Measurements from ENCODE around the gene GUCD1. TPM values are rescaled to one million over a fixed set of nuclear protein-coding genes. Genes with fewer than 3 reads are reported as not detected.

GUCD1 gene
- total and polyA plus RNA-seq, 9 of the 15 experiments (the other 6 are each of a cell fraction or from before 2014, with no cell fraction given), result 31.5 to 67.8 (median 50.3) TPM

- ChIA-PET CTCF (ENCODE audit: low intra/inter-chr PET ratio) (no interaction called here), POLR2A (interaction anchor here (1.0 to 1.8 kb wide), 4 partner anchors 10 to 28 kb away, joined by 3 to 4 read pairs (median 3); partner anchors contain the start of gene GGT1)
- Histone ChIP-seq H3K27ac (ENCODE audit: extremely low read depth, low read depth, low read length) (no peak overlapping the region), H3K4me1 (replicated peaks in 1 of 2; ENCODE audit: control insufficient read depth in 2 of 2, insufficient read depth in 2 of 2, low read length in 2 of 2) (peaks cover 0 to 22% of the 10 kb centered on the region in 2 experiments; a peak in 2 of 5 replicates), H3K27me3 (ENCODE audit: control insufficient read depth in 2 of 2, insufficient read depth in 2 of 2, low read length in 2 of 2) (no peaks in the 10 kb centered on the region), H3K4me2 (ENCODE audit: insufficient read depth, low read length) (peak overlapping the region; percentile 49; the same call in 1 of the 2 replicates), H3K9me3 (replicated peaks; ENCODE audit: control insufficient read depth, insufficient read depth, low read depth, low read length) (no peaks in the 10 kb centered on the region), H3K9ac (ENCODE audit: insufficient read depth in 1 of 2, low read depth in 2 of 2, low read length in 2 of 2) (peak overlapping the region in 1 of 2 experiments; percentile 61; a peak in 2 of 4 replicates), H3K4me3 (peak overlapping the region; percentile 44), H3K79me2 (ENCODE audit: control insufficient read depth, insufficient read depth, low read length) (no peaks in the 10 kb centered on the region), H4K20me1 (replicated peaks; ENCODE audit: control insufficient read depth, insufficient read depth, low read length) (no peaks in the 10 kb centered on the region), H2AFZ (ENCODE audit: low read depth, low read length) (0 out of 2 replicates have a peak overlapping the region, but pooled peaks have one; percentile 24), H3K9me1 (ENCODE audit: control insufficient read depth, insufficient read depth, low read length) (no peaks in the 10 kb centered on the region), H3K36me3 (ENCODE audit: control insufficient read depth, insufficient read depth, low read length) (no peaks in the 10 kb centered on the region)
- in situ Hi-C loops (cut with MboI), result no loop called here
- no peak for DNase-seq (ENCODE audit: extremely low read depth in 1 of 4, low spot score in 3 of 4)
- intact Hi-C loops (cut with micrococcal nuclease), result no loop called here
- 23% methylated on average over 17 of the region's 33 CpGs for WGBS (ENCODE audit: insufficient coverage, low coverage, missing lambda C conversion rate)
- FAIRE-seq, result no peak
- BruUV-seq (replicated peaks), result TSS peak; percentile 71
- no peak for ATAC-seq
- peak; percentile 40; the same call in 1 of the 2 replicates for TF ChIP-seq ZBTB7A (IDR thresholded peaks at IDR 0.05; ENCODE audit: borderline replicate concordance, control insufficient read depth, low read depth, low read length)
- TF ChIP-seq CGGBP1 (CRISPR knock-in tag; IDR thresholded peaks at IDR 0.05), result no peak
- TF ChIP-seq BMI1 (IDR thresholded peaks at IDR 0.05; ENCODE audit: low read length), result no peak
- peak in 1 of 2 experiments; percentile 34 for TF ChIP-seq E2F6 (IDR thresholded peaks at IDR 0.05; ENCODE audit: borderline replicate concordance in 1 of 2, extremely low read depth in 1 of 2, insufficient read depth in 1 of 2, insufficient read length in 1 of 2, low read depth in 1 of 2, low read length in 1 of 2, poor library complexity in 1 of 2, severe bottlenecking in 1 of 2)
- TF ChIP-seq EGR1 (conservative IDR thresholded peaks at IDR 0.05), result peak; percentile 85
- TF ChIP-seq ZBTB5 (IDR thresholded peaks at IDR 0.05), result no peak
Measured at GRCh38 chr22:24592058-24592850, 37.3 kb upstream of the GUCD1 start.
